ENCODE measurements around the gene C2CD2.

The C2CD2 gene

GRCh38 chr21:41881051-41881450 lies 72.8 kb downstream of the C2CD2 start:
- DNase-seq = no peak

DNA sequence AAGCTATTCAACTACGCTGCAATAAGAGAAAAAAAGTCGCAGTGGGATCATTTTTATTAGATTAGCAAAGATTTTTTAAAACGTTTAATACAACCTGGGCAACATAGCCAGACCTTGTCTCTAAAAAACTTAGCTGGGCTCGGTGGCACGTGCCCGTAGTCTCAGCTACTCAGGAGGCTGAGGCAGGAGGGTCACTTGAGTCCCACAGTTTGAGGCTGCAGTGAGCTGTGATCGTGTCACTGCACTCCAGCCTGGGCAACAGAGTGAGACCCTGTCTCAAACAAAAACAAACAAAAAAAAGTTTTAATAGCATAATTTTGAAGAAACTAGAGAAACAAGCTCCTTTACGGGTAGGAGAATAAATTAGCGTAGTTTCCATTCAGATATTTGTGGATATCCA lies 73.7 kb downstream of the C2CD2 start:
- DNase-seq = no peak

- DNase-seq = peak; percentile 28 to 32
Observed at GRCh38 chr21:41879190-41879998, 74.4 kb downstream of the C2CD2 start, which contains the start of gene PRDM15. TSS of gene PRDM15 (minus strand) at chr21:41879344. CDS start at chr21:41860363, 18,981 bp downstream.

GRCh38 chr21:41878831-41879189 lies 75.0 kb downstream of the C2CD2 start:
- DNase-seq = peak; percentile 18 to 36

DNA sequence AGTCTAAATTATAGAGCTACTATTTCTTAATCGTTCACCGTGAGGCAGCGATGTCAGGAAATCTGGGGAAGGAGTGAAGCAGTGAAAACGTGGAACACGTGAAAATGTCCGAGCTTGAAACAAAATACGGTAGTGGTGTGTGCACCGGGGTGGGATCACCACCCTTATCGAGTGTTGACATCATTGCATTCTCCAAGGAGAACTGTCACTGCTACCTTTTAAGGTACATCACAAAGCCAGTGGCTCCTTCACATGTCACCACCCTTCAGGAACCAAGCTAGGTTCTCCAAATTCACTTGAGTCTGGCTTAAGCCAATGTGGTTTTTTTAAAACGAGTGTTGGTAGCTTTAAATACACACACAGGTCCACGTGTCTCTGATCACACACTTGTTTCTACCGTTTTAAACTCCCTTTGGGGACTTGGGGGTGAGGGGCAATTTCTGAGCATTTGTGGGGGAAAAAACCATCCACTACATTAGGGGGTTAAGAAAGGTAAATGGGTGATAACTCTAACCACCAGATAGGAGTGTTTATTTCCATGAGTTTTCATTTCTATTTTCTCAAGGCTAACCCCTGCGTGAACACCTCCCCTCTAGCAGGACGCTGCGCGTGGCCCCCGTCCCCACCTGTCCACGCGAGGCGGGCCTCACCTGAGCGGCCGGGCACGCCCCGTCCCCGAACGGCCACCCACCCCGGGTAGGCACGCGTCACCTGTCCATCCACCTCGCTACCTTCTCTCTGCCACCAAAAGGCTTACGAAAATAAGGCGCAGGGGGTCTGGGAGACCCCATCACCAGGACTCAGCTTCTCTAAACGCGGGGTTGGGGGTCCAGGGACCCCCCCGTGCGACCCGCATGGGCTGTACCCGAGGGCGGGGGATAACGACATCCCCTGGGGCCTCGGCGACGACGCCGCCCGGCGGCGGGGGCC lies 75.7 kb downstream of the C2CD2 start:
- DNase-seq = no peak

DNA sequence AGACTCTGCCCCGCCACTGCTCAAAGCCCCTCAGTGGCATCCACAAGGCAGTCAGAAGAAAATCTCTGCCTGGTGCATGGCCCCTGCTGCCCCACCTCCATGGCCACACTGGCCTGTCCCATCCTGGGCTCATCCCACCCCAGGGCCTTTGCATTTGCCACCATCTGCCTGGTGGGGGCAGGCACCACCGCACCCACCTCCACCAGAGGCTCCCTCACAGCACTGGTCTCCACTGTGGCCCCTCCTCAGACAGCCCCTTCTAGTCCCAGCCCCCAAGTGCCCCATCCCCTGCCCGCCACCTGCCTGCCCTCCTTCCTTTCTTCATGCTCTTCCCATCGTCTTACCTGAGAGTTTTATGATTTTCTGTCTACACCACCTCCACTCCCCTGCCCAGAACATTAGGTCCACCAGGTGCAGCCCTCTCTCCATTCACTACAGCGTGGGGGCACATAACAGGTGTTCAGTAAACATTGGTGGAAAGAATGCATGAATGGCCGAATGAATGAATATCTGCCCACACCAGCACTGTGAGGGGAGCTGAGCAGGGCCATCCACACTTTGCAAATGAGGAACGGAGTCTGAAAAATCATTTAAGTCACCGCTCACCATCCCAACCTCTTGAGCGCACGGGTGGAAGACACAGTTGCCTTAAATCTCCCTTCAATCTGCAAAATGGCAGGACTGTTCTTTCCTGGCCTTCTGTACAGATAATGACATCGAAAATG lies 76.7 kb downstream of the C2CD2 start:
- DNase-seq = no peak

- no peak for DNase-seq
Observed at GRCh38 chr21:41876396-41876795, 77.4 kb downstream of the C2CD2 start.

DNA sequence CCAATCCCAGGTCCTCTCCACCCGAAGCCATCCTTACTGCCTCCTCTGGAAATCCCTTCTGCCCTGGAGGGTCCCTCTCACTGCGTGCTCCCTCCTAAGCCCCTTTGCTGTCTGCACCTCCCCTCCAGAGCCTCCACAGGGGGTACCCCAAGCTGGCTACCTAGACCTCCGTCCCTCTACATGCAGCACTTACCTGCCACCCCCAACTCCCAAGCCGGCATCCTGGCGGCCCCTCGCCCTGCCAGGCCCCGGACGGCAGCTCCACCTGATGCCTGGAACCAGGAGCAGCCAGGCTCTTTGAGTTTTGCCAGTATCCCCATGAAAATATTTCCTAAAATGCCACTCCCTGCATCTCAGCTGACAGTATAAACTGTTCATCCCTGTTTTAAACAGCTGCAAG lies 78.7 kb downstream of the C2CD2 start:
- DNase-seq = no peak

- DNase-seq = no peak
Observed at GRCh38 chr21:41874611-41875010, 79.2 kb downstream of the C2CD2 start.

- no peak for DNase-seq
Observed at GRCh38 chr21:41873426-41873825, 80.4 kb downstream of the C2CD2 start.

GRCh38 chr21:41873005-41873404 lies 80.8 kb downstream of the C2CD2 start:
- no peak for DNase-seq

GRCh38 chr21:41871293-41872030 lies 82.4 kb downstream of the C2CD2 start:
- no peak for DNase-seq

GRCh38 chr21:41869771-41870170 lies 84.0 kb downstream of the C2CD2 start:
- DNase-seq = no peak

- no peak for DNase-seq
Observed at GRCh38 chr21:41868062-41868710, 85.6 kb downstream of the C2CD2 start.

DNA sequence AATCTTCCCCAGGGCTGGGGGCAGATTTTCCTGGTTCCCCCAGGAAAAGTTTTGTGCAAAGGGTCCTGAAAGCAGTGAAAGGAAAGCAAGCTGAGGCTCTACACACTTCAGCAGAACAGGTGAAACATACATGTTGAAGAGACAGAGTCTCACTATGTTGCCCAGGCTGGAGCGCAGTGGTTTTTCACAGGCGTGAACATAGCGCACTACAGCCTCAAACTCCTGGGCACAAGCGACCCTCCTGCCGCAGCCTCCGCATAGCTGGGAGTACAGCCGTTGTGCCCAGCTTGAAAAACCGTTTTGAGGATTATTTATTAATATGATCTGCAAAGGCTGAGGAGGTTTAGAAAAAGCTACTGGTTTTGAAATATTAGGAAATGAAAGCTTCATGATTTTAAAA lies 86.5 kb downstream of the C2CD2 start:
- DNase-seq = no peak

- no peak for DNase-seq
Observed at GRCh38 chr21:41866274-41866809, 87.5 kb downstream of the C2CD2 start.

DNA sequence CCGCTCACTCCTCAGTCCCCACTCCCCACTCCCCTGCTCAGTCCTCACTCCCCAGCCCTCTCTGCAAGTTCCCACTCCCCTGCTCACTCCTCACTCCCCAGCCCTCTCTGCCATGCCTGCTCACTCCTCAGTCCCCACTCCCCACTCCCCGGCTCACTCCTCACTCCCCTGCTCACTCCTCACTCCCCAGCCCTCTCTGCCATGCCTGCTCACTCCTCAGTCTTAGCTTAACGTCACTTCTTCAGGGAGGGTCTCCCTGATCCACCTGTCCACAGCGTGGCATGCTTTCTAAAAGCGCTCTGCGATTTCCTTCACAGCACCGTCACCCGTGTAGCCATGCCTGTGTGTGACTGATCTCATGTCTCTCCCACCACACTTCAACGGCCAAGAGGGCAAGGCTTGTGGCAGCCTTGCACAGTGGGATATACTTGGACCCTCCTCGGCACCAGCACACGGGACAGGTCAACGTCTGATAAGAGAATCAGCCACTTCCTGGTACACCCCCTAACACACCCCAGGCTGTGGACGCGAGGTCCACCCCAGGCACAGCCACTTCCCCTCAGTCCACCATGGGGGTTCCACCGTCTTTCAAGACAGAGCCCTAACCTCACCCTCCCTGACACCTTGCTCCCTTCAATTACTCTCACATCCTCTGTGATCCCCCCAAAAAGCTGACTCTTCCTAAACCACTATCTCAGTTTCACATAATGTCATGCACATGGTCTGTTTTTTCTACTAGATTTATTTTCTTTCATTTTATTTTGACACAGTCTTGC lies 88.6 kb downstream of the C2CD2 start:
- DNase-seq = no peak

GRCh38 chr21:41864311-41865001 lies 89.4 kb downstream of the C2CD2 start:
- DNase-seq = no peak

DNA sequence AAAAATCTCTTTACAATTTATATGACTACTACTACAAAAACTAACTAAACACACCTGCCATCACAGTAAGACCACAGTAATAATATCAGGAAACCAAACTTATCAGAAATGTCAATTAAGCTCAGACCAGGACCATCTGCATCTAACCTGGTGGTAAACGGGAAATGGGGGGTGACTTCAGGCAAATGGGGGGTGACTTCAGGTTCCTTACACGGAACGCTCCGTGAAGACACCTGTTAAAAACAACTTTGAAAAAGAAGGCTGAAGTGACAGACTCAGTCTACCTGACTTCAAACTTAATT lies 90.4 kb downstream of the C2CD2 start:
- no peak for DNase-seq

DNA sequence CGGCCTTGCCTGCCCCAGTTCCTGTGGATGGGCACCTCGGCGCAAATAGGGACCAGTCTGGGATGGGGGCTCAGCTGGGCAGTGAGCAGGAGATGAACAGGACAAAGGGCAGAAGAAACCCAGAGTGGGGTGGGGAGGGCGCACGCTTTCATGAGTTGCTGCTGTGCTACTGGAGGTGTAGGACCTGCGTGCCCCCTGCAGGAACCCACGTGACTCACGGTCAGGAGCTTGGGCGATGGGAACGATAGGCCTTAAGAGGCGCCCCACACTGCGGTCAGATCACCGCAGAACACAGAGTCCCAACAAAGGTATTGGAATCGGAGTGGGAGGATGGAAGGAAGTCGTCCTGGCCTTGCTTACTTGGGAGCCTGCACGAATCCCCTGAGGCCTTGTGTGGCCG lies 91.8 kb downstream of the C2CD2 start:
- no peak for DNase-seq

All from SW 1271 (cell line).